Ovary (tissue), 3 donors: Measurements from ENCODE around the gene TAGLN2.

Source experiments
- EP300 ChIP-seq: sonication (generic); formaldehyde crosslinking; IDR thresholded peaks from one replicate; pipeline ENCODE4 v1.6.1; 2017; ENCODE audit warnings: antibody characterized with exemption
- POLR2A ChIP-seq: fragments of 450-650 bp; IDR thresholded peaks from one replicate; pipeline ENCODE4 v1.6.1; 2017; ENCODE audit warnings: antibody characterized with exemption, mild to moderate bottlenecking, moderate library complexity
- TF ChIP-seq, protein P1 (sequence below), 3 donors: fragments of 450-650 bp in 2 of 3; fragments of 200-600 bp in 1 of 3; IDR thresholded peaks; one replicate each; pipeline versions ENCODE4 v1.5.1 to v1.8.0; 2016 to 2022; ENCODE audit warnings: antibody characterized with exemption in 3 of 3, mild to moderate bottlenecking in 1 of 3
- donor health status: DM: no; HTN: no; CAD: no.

DNA sequence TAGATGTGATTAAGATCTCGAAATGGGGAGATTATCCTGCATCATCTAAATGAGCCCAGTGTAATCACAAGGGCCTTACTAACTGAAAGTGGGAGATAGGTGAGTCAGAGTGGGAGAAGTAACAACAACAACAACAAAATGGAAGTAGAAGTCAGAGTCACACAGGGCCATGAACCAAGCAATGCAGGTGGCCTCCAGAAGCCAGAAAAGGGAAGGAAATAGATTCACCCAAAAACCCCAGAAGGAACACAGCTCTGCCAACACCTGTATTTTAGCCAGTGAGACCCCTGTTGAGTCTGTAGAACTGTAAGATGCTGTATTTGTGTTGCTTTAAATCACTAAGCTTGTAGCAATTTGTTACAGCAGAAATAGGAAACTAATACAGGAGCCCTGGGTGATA, 4.1 kb downstream of the TAGLN2 start:
- TF ChIP-seq, protein P1, sequence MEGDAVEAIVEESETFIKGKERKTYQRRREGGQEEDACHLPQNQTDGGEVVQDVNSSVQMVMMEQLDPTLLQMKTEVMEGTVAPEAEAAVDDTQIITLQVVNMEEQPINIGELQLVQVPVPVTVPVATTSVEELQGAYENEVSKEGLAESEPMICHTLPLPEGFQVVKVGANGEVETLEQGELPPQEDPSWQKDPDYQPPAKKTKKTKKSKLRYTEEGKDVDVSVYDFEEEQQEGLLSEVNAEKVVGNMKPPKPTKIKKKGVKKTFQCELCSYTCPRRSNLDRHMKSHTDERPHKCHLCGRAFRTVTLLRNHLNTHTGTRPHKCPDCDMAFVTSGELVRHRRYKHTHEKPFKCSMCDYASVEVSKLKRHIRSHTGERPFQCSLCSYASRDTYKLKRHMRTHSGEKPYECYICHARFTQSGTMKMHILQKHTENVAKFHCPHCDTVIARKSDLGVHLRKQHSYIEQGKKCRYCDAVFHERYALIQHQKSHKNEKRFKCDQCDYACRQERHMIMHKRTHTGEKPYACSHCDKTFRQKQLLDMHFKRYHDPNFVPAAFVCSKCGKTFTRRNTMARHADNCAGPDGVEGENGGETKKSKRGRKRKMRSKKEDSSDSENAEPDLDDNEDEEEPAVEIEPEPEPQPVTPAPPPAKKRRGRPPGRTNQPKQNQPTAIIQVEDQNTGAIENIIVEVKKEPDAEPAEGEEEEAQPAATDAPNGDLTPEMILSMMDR (IDR thresholded peaks at IDR 0.05) = no peak
- TF ChIP-seq POLR2A = no peak
- no peak for TF ChIP-seq EP300
